Heart left ventricle (tissue), 16 donors: ENCODE data around the gene TFB1M. TPM values are rescaled to one million over a fixed set of nuclear protein-coding genes. Genes with fewer than 3 reads are reported as not detected.

Experiments used
- ATAC-seq, 4 donors: fragments of 200-7000 bp; cut with Tn5 transposase; one replicate each; pipeline ENCODE4 v1.9.1; 2020 to 2022; ENCODE audit warnings: moderate library complexity in 4 of 4, mild to moderate bottlenecking in 3 of 4, moderate number of reproducible peaks in 1 of 4
- DNase-seq, 5 donors: peaks; one replicate each; pipeline ENCODE4 v3.0.0-alpha.2; 2020
- H3K27ac ChIP-seq, 12 donors: fragments of 200-600 bp; sonication (generic) in 4 of 12; one replicate each; pipeline versions ENCODE4 v1.5.0 to v1.8.0; 2016 to 2022; ENCODE audit warnings: mild to moderate bottlenecking in 2 of 12
- H3K27me3 ChIP-seq, 9 donors: fragments of 200-600 bp; sonication (generic) in 2 of 9; one replicate each; pipeline versions ENCODE4 v1.5.1 to v1.8.0; 2016 to 2022; ENCODE audit warnings: mild to moderate bottlenecking in 3 of 9
- H3K36me3 ChIP-seq, 9 donors: fragments of 200-600 bp; sonication (generic) in 2 of 9; one replicate each; pipeline versions ENCODE4 v1.5.0 to v1.8.0; 2018 to 2022; ENCODE audit warnings: mild to moderate bottlenecking in 2 of 9
- H3K4me1 ChIP-seq, 12 donors: fragments of 200-600 bp; sonication (generic) in 4 of 12; one replicate each; pipeline versions ENCODE4 v1.5.0 to v1.8.0; 2016 to 2022; ENCODE audit warnings: mild to moderate bottlenecking in 3 of 12
- H3K4me3 ChIP-seq, 12 donors: fragments of 200-600 bp; sonication (generic) in 4 of 12; one replicate each; pipeline versions ENCODE4 v1.5.0 to v1.8.0; 2017 to 2022; ENCODE audit warnings: mild to moderate bottlenecking in 9 of 12, moderate library complexity in 4 of 12
- H3K9me3 ChIP-seq, 12 donors: fragments of 200-600 bp; sonication (generic) in 4 of 12; one replicate each; pipeline versions ENCODE4 v1.5.0 to v1.8.0; 2016 to 2022; ENCODE audit warnings: mild to moderate bottlenecking in 1 of 12
- CTCF ChIP-seq, 12 donors: fragments of 200-600 bp; sonication (generic) in 4 of 12; IDR thresholded peaks; one replicate each; pipeline versions ENCODE4 v1.5.0 to v1.8.0; 2018 to 2022; ENCODE audit warnings: antibody characterized with exemption in 12 of 12, mild to moderate bottlenecking in 5 of 12
- POLR2A ChIP-seq, 2 donors: fragments of 450-650 bp; IDR thresholded peaks; one replicate each; pipeline ENCODE4 v1.6.1; 2017; ENCODE audit warnings: antibody characterized with exemption in 2 of 2, mild to moderate bottlenecking in 2 of 2, moderate library complexity in 2 of 2
- WGBS, 4 donors: extraction: QIAGEN DNeasy Blood & Tissue Kit in 2 of 4; methylation state at CpG; one replicate each; pipeline versions ENCODE4 v1.1.5 to v1.1.7; 2013 to 2018; 5-methylcytosine and 5-hydroxymethylcytosine counted together
- intact Hi-C, 10 donors: fragments of 100-400 bp; cut with DNase I; formaldehyde crosslinking; loops; one replicate each; pipeline versions ENCODE4 v1.11.1 to v1.14.2; 2022
- polyA plus RNA-seq, 2 donors: library from polyadenylated mRNA; stranded (reverse); fragments of 200-250 nt; gene quantifications; one replicate each; pipeline ENCODE4 v1.2.3, GENCODE V29; 2013
- total RNA-seq, 9 donors: library from RNA; depleted of rRNA in 2 of 9; stranded (reverse); fragments of >200 nt in 2 of 9; fragmentation: NEBNext Ultra II Directional in 3 of 9; extraction: Animal tissue kit (Norgen Biotek cat#: 25700) in 3 of 9; gene quantifications; one replicate each; pipeline versions ENCODE4 v1.1.0 to v1.2.4, GENCODE V29; 2016 to 2023
- donor health status: ischemic (EF 13 %, LVEDD 7.1; RV severe dilation, severe dysfunction).
- donor health status: healthy with polysubstance abuse.
- donor health status: DM: no; HTN: yes; CAD: no.
- donor health status: DM: no; HTN: no; CAD: no.
- donor health status: ischemic (EF 25% LVEDD 6.9; RV normal size, moderate dysfunction).
- donor health status: ischemic (EF 25% LVEDD 5.7; RV mildly dilated, moderate dysfunction).
- donor health status: healthy.
- donor health status: DM: yes; HTN: yes; CAD: no.
- donor health status: ischemic (EF 35%, LVEDD 5.7; RV mildly dilated, moderate dysfunction).
- donor health status: nonischemic (EF 11% LVEDD 7.7; RV severe dilation, severe dysfunction).
- donor health status: DM: yes; HTN: yes; CAD: no.
- donor health status: PGD.
- donor health status: ischemic (EF 29% LVEDD 5.4; RV normal size, mild dysfunction).
- donor health status: nonischemic (EF 23%, LVEDD 6.1; RV moderate dilation, normal function).

The TFB1M gene
- total and polyA plus RNA-seq, 11 donors, result 11.4 to 24.5 (median 17.6) TPM

- no peak for ATAC-seq
- no peaks in the 10 kb centered on the region for H3K9me3 ChIP-seq
- intact Hi-C loops, result no loop called here
- WGBS, 4 donors, result 81 to 84% (median 83%) methylated on average over 8 of the region's 8 CpGs
- no peaks in the 10 kb centered on the region for H3K27me3 ChIP-seq
- peaks cover 0 to 60% (median 22%) of the 10 kb centered on the region in 12 donors for H3K4me1 ChIP-seq
- no peak overlapping the region for H3K4me3 ChIP-seq
- peaks cover 0 to 3% (median 0%) of the 10 kb centered on the region in 9 donors for H3K36me3 ChIP-seq
- TF ChIP-seq CTCF (IDR thresholded peaks at IDR 0.05) (no peak), POLR2A (IDR thresholded peaks at IDR 0.05) (no peak)
- H3K27ac ChIP-seq, result peak overlapping the region in 11 of 12 donors; percentile 0 to 69 (median 22)
- DNase-seq, result no peak
Measured at GRCh38 chr6:155272353-155273232, 41.7 kb downstream of the TFB1M start.

GRCh38 chr6:155271145-155271544, 43.1 kb downstream of the TFB1M start:
- TF ChIP-seq POLR2A (IDR thresholded peaks at IDR 0.05) (no peak), CTCF (IDR thresholded peaks at IDR 0.05) (no peak)
- peaks cover 0 to 49% (median 15%) of the 10 kb centered on the region in 12 donors for H3K4me1 ChIP-seq
- H3K27ac ChIP-seq, result no peak overlapping the region
- no peak for DNase-seq
- no peaks in the 10 kb centered on the region for H3K27me3 ChIP-seq
- intact Hi-C loops, result no loop called here
- peaks cover 0 to 3% (median 0%) of the 10 kb centered on the region in 9 donors for H3K36me3 ChIP-seq
- H3K9me3 ChIP-seq, result no peaks in the 10 kb centered on the region
- no peak for ATAC-seq
- no peak overlapping the region for H3K4me3 ChIP-seq

- no peak for TF ChIP-seq CTCF (IDR thresholded peaks at IDR 0.05)
- no peak for TF ChIP-seq POLR2A (IDR thresholded peaks at IDR 0.05)
- H3K36me3 ChIP-seq, result peaks cover 0 to 3% (median 0%) of the 10 kb centered on the region in 9 donors
- H3K4me3 ChIP-seq, result no peak overlapping the region
- H3K27me3 ChIP-seq, result no peaks in the 10 kb centered on the region
- no peak overlapping the region for H3K27ac ChIP-seq
- WGBS, 4 donors, result 87 to 93% (median 92%) methylated on average over 7 of the region's 7 CpGs
- DNase-seq (no peak), ATAC-seq (no peak)
- no peaks in the 10 kb centered on the region for H3K9me3 ChIP-seq
- intact Hi-C loops, result no loop called here
- peaks cover 0 to 44% (median 15%) of the 10 kb centered on the region in 12 donors for H3K4me1 ChIP-seq
Measured at GRCh38 chr6:155270561-155271091, 43.7 kb downstream of the TFB1M start.

- no peaks in the 10 kb centered on the region for H3K9me3 ChIP-seq
- no peak overlapping the region for H3K4me3 ChIP-seq
- H3K4me1 ChIP-seq, result peaks cover 0 to 39% (median 15%) of the 10 kb centered on the region in 12 donors
- intact Hi-C loops, result no loop called here
- no peaks in the 10 kb centered on the region for H3K27me3 ChIP-seq
- DNase-seq (no peak), ATAC-seq (no peak)
- H3K27ac ChIP-seq, result no peak overlapping the region
- WGBS, 4 donors, result 83% methylated on average over 3 of the region's 3 CpGs
- TF ChIP-seq CTCF (IDR thresholded peaks at IDR 0.05) (no peak), POLR2A (IDR thresholded peaks at IDR 0.05) (no peak)
- H3K36me3 ChIP-seq, result peaks cover 0 to 3% (median 0%) of the 10 kb centered on the region in 9 donors
Measured at GRCh38 chr6:155269765-155270164, 44.5 kb downstream of the TFB1M start.
